Uterus (tissue), 2 donors: ENCODE data around the gene TYR.

Experiments used
- CTCF ChIP-seq, 4 experiments: fragments of 200-600 bp in 2 of 4; fragments of 450-650 bp in 2 of 4; sonication (generic) in 2 of 4; IDR thresholded peaks; one replicate each; pipeline ENCODE4 v1.5.1; 2016 to 2019; ENCODE audit warnings: antibody characterized with exemption in 4 of 4, mild to moderate bottlenecking in 2 of 4, moderate library complexity in 1 of 4
- POLR2A ChIP-seq, 2 donors: fragments of 450-650 bp; IDR thresholded peaks; one replicate each; pipeline ENCODE4 v1.6.1; 2016; ENCODE audit warnings: antibody characterized with exemption in 2 of 2, mild to moderate bottlenecking in 1 of 2, moderate library complexity in 1 of 2

GRCh38 chr11:89267660-89268302 lies 90.1 kb downstream of the TYR start:
- TF ChIP-seq CTCF (IDR thresholded peaks at IDR 0.05) (no peak), POLR2A (IDR thresholded peaks at IDR 0.05) (no peak)
